Ovary (tissue), 9 donors: ENCODE data around the gene COL25A1. TPM values are rescaled to one million over a fixed set of nuclear protein-coding genes. Genes with fewer than 3 reads are reported as not detected.

Source experiments
- DNase-seq, 5 donors: peaks; one replicate each; pipeline ENCODE4 v3.0.0-alpha.2; 2019 to 2020
- H3K27ac ChIP-seq, 2 donors: fragments of 200-600 bp; one replicate each; pipeline versions ENCODE4 v1.5.1 to v1.8.0; 2019 to 2022
- H3K27me3 ChIP-seq: fragments of 200-600 bp; one replicate; pipeline ENCODE4 v1.8.0; 2022
- H3K36me3 ChIP-seq: fragments of 200-600 bp; sonication (generic); one replicate; pipeline ENCODE4 v1.5.1; 2019
- H3K4me1 ChIP-seq: one replicate; pipeline ENCODE4 v1.8.1; 2013; ENCODE audit warnings: mild to moderate bottlenecking, moderate library complexity; ENCODE audit not compliant: insufficient read depth
- H3K4me3 ChIP-seq: fragments of 200-600 bp; sonication (generic); one replicate; pipeline ENCODE4 v1.5.1; 2017
- H3K9me3 ChIP-seq, 2 donors: fragments of 200-600 bp in 1 of 2; sonication (generic) in 1 of 2; one replicate each; pipeline versions ENCODE4 v1.5.1 to v1.8.1; 2013 to 2019; ENCODE audit warnings: mild to moderate bottlenecking in 1 of 2, moderate library complexity in 1 of 2
- EP300 ChIP-seq: sonication (generic); formaldehyde crosslinking; IDR thresholded peaks from one replicate; pipeline ENCODE4 v1.6.1; 2017; ENCODE audit warnings: antibody characterized with exemption
- POLR2A ChIP-seq: fragments of 450-650 bp; IDR thresholded peaks from one replicate; pipeline ENCODE4 v1.6.1; 2017; ENCODE audit warnings: antibody characterized with exemption, mild to moderate bottlenecking, moderate library complexity
- WGBS, 3 donors: extraction: QIAGEN DNeasy Blood & Tissue Kit in 1 of 3; methylation state at CpG; one replicate each; pipeline versions ENCODE4 v1.1.5 to v1.1.7; 2013 to 2017; 5-methylcytosine and 5-hydroxymethylcytosine counted together
- intact Hi-C, 4 donors: fragments of 100-400 bp; cut with DNase I; formaldehyde crosslinking; loops; one replicate each; pipeline versions ENCODE4 v1.11.0 to v1.15.1; 2022 to 2023
- polyA plus RNA-seq, 2 donors: library from polyadenylated mRNA; stranded (reverse); fragments of 200-250 nt in 1 of 2; fragments of 350-450 nt in 1 of 2; fragmentation: Illumina TruSeq in 1 of 2; extraction: RNeasy Lipid Tissue Mini Kit (QIAGEN cat#74804) in 1 of 2; gene quantifications; one replicate each; pipeline ENCODE4 v1.2.3, GENCODE V29; 2013 to 2014
- total RNA-seq, 7 donors: library from RNA; depleted of rRNA in 2 of 7; stranded (reverse); fragments of >200 nt in 2 of 7; fragmentation: NEBNext Ultra II Directional in 3 of 7; extraction: Animal tissue kit (Norgen Biotek cat#: 25700) in 3 of 7; gene quantifications; one replicate each; pipeline versions ENCODE4 v1.1.0 to v1.2.4, GENCODE V29; 2016 to 2023
- TF ChIP-seq, protein P1 (sequence below), 3 donors: fragments of 450-650 bp in 2 of 3; fragments of 200-600 bp in 1 of 3; IDR thresholded peaks; one replicate each; pipeline versions ENCODE4 v1.5.1 to v1.8.0; 2016 to 2022; ENCODE audit warnings: antibody characterized with exemption in 3 of 3, mild to moderate bottlenecking in 1 of 3
- donor health status: DM: no; HTN: no; CAD: no; lungs with moderate emphysema.
- donor health status: DM: no; HTN: no; CAD: no.
- donor health status: Bipolar disorder and iron deficiency.
- donor health status: DM: yes; HTN: yes; CAD: no.
- donor health status: DM: no; HTN: no; CAD: no.
- donor health status: DM: yes; HTN: yes; CAD: no.

Gene COL25A1
- total and polyA plus RNA-seq, 9 donors: 0.25 to 3.2 (median 0.77) TPM

DNA sequence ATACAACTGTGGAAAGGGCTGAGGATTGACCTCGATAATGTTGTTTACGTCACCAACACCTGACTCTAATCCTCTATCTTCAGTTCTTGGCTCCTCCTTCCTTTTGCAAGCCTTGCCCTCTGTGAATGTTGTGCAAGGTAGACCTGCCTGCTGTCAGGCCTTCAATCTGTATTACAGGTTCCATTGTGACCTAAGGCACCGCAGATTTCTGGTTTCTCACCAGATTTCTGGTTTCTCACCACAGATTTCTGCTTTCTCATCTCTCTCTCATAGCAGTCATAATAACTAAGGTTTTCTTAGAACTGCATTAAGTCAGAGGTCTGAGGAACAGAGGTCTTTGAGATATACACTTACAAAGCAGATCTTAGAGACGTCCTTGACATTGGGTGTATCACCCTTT lies 488.1 kb downstream of the COL25A1 start:
- Histone ChIP-seq H3K4me1 (no peaks in the 10 kb centered on the region), H3K27ac (no peak overlapping the region), H3K4me3 (no peak overlapping the region), H3K36me3 (no peaks in the 10 kb centered on the region), H3K9me3 (no peaks in the 10 kb centered on the region), H3K27me3 (no peaks in the 10 kb centered on the region)
- intact Hi-C loops: no loop called here
- WGBS, 3 donors: 84 to 93% (median 91%) methylated on average over 4 of the region's 4 CpGs
- TF ChIP-seq, protein P1, sequence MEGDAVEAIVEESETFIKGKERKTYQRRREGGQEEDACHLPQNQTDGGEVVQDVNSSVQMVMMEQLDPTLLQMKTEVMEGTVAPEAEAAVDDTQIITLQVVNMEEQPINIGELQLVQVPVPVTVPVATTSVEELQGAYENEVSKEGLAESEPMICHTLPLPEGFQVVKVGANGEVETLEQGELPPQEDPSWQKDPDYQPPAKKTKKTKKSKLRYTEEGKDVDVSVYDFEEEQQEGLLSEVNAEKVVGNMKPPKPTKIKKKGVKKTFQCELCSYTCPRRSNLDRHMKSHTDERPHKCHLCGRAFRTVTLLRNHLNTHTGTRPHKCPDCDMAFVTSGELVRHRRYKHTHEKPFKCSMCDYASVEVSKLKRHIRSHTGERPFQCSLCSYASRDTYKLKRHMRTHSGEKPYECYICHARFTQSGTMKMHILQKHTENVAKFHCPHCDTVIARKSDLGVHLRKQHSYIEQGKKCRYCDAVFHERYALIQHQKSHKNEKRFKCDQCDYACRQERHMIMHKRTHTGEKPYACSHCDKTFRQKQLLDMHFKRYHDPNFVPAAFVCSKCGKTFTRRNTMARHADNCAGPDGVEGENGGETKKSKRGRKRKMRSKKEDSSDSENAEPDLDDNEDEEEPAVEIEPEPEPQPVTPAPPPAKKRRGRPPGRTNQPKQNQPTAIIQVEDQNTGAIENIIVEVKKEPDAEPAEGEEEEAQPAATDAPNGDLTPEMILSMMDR (IDR thresholded peaks at IDR 0.05): no peak
- TF ChIP-seq POLR2A: no peak
- TF ChIP-seq EP300: no peak
- no peak for DNase-seq

DNA sequence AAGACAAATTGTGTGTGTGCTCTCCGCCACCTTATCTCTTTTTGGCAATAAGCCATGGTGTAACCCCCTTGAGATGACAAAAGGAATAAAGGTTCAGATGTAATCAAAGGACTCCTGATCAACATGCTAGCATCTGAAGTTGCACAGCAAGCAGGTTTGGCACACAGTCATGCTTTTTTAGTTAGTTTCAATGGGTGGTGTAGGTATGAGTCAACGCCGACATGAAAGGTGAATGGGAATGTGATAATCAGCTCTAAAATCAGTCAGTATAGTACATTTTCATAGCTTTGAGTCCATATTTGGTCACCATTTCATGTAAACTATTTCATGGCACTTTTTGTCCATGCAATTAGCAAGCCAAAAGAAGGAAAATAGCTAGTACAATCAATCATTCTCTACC lies 489.2 kb downstream of the COL25A1 start:
- Histone ChIP-seq H3K4me1 (no peaks in the 10 kb centered on the region), H3K27me3 (no peaks in the 10 kb centered on the region), H3K4me3 (no peak overlapping the region), H3K36me3 (no peaks in the 10 kb centered on the region), H3K27ac (no peak overlapping the region), H3K9me3 (no peaks in the 10 kb centered on the region)
- intact Hi-C loops: no loop called here
- TF ChIP-seq, protein P1 (IDR thresholded peaks at IDR 0.05): no peak
- TF ChIP-seq POLR2A (no peak), EP300 (no peak)
- no peak for DNase-seq
- WGBS, 3 donors: 91 to 92% (median 92%) methylated on average over 3 of the region's 3 CpGs

DNA sequence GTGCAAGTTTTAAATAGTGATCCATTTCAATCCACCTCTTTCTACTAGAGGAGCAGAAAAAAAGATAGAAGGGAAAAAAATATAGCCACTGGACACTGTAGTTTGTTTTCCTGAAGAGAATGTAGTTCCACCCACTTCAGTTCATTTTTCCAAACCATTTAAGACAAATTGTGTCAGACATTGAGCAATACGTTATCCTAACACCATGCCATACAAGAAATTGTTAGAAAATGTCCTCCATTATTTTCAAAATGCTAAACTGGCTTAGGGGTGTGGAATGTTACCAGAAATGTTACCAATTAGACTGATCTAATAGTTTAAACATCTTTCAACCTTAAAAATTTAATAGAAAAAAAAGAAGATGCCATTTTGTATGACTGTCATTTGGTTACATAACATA lies 491.0 kb downstream of the COL25A1 start:
- 86 to 91% (median 86%) methylated on average over 1 of the region's 1 CpG for WGBS, 3 donors

DNA sequence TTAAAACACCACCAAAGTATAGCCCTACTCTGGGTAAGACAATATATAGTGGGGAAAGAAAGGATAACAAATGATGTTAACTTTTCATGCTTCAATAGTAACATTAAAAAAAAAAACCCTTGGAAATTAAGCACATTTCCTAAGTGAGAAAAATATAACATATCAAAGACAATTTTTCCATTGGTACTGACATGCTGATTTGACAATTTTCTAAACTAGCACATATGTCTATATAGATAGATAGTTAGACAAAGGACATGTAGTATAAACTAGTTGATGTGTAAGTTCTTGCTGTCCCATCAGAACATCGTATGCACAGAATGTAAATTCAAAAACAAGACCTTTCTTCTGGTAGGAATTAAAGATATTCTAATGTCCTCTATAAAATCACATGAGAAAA lies 492.4 kb downstream of the COL25A1 start:
- Histone ChIP-seq H3K27me3 (no peaks in the 10 kb centered on the region), H3K9me3 (no peaks in the 10 kb centered on the region), H3K4me3 (no peak overlapping the region), H3K27ac (no peak overlapping the region), H3K36me3 (no peaks in the 10 kb centered on the region), H3K4me1 (no peaks in the 10 kb centered on the region)
- TF ChIP-seq, protein P1 (IDR thresholded peaks at IDR 0.05): no peak
- TF ChIP-seq EP300: no peak
- no peak for TF ChIP-seq POLR2A
- WGBS, 3 donors: 84 to 92% (median 89%) methylated on average over 1 of the region's 1 CpG
- no peak for DNase-seq
- intact Hi-C loops: no loop called here

More for the DNA sequence above, 491.0 kb downstream of the COL25A1 start:
- H3K27me3 ChIP-seq: no peaks in the 10 kb centered on the region
- DNase-seq: no peak
- no peaks in the 10 kb centered on the region for H3K9me3 ChIP-seq
- H3K4me3 ChIP-seq: no peak overlapping the region
- H3K27ac ChIP-seq: no peak overlapping the region
- TF ChIP-seq POLR2A: no peak
- no peak for TF ChIP-seq EP300
- TF ChIP-seq, protein P1 (IDR thresholded peaks at IDR 0.05): no peak
- intact Hi-C loops: loop anchor here in 1 of 4 donors (1.0 kb wide), 1 partner anchor 8 kb away; no protein-coding TSS in a partner anchor
- no peaks in the 10 kb centered on the region for H3K36me3 ChIP-seq
- no peaks in the 10 kb centered on the region for H3K4me1 ChIP-seq
